Posterior vena cava (tissue), 2 donors: Measurements from ENCODE around the gene HNRNPA3. TPM values are rescaled to one million over a fixed set of nuclear protein-coding genes. Genes with fewer than 3 reads are reported as not detected.
"Not testable (repeated sequence)": the region's sequence is repeated elsewhere in the genome, so short reads cannot be mapped to it uniquely, and the experiment has no call there.

Experiments
- DNase-seq: peaks from one replicate; pipeline ENCODE4 v3.0.0-alpha.2; 2020; ENCODE audit warnings: low spot score
- intact Hi-C, 2 donors: fragments of 100-400 bp; cut with DNase I; formaldehyde crosslinking; loops; one replicate each; pipeline versions ENCODE4 v1.14.1 to v1.14.2; 2022 to 2023
- total RNA-seq, 2 donors: library from RNA; stranded (reverse); fragmentation: NEBNext Ultra II Directional; extraction: Animal tissue kit (Norgen Biotek cat#: 25700); gene quantifications; one replicate each; pipeline ENCODE4 v1.2.1, GENCODE V29; 2021
- donor health status: DM: yes; HTN: yes; CAD: no.
- donor health status: DM: yes; HTN: yes; CAD: no.

Gene HNRNPA3
- total RNA-seq, 2 donors from 2014 or later: 152 to 166 TPM

- no peak for DNase-seq
- intact Hi-C loops: no loop called here
These were observed 28.0 kb upstream of the HNRNPA3 start for GRCh38 chr2:177184606-177185005.

GRCh38 chr2:177186038-177186437 lies 26.6 kb upstream of the HNRNPA3 start:
- intact Hi-C loops, DNase-seq: not testable (repeated sequence)

GRCh38 chr2:177187631-177188312 lies 24.8 kb upstream of the HNRNPA3 start:
- intact Hi-C loops: no loop called here
- DNase-seq: no peak

GRCh38 chr2:177188482-177189469 lies 23.8 kb upstream of the HNRNPA3 start:
- no peak for DNase-seq
- intact Hi-C loops: no loop called here

GRCh38 chr2:177190941-177191340 lies 21.7 kb upstream of the HNRNPA3 start:
- intact Hi-C loops: no loop called here
- DNase-seq: no peak

- intact Hi-C loops: no loop called here
- no peak for DNase-seq
These were observed 19.8 kb upstream of the HNRNPA3 start for GRCh38 chr2:177192788-177193187.

- intact Hi-C loops: no loop called here
- no peak for DNase-seq
These were observed 19.4 kb upstream of the HNRNPA3 start for GRCh38 chr2:177193240-177193639.

GRCh38 chr2:177195194-177195593 lies 17.4 kb upstream of the HNRNPA3 start:
- intact Hi-C loops: no loop called here
- no peak for DNase-seq

GRCh38 chr2:177200419-177200818 lies 12.2 kb upstream of the HNRNPA3 start:
- DNase-seq, intact Hi-C loops: not testable (repeated sequence)

- no peak for DNase-seq
- intact Hi-C loops: no loop called here
These were observed 10.7 kb upstream of the HNRNPA3 start for GRCh38 chr2:177201919-177202346.

GRCh38 chr2:177204417-177204816 lies 8.2 kb upstream of the HNRNPA3 start:
- intact Hi-C loops: no loop called here
- DNase-seq: no peak

- intact Hi-C loops: no loop called here
- DNase-seq: no peak
These were observed 5.5 kb upstream of the HNRNPA3 start for GRCh38 chr2:177207101-177207500.

- no peak for DNase-seq
- intact Hi-C loops: loop anchor here (5.0 to 10.0 kb wide), 2 partner anchors 51 to 54 kb away; partner anchors contain the start of gene NFE2L2 (in 2 of the 2)
These were observed 1.4 kb upstream of the HNRNPA3 start for GRCh38 chr2:177211169-177211568.

- DNase-seq: no peak
- intact Hi-C loops: loop anchor here (5.0 to 10.0 kb wide), 2 partner anchors 51 to 53 kb away; partner anchors contain the start of gene NFE2L2 (in 2 of the 2)
These were observed 953 bp upstream of the HNRNPA3 start for GRCh38 chr2:177211576-177212105.

GRCh38 chr2:177212891-177213856 lies 580 bp downstream of the HNRNPA3 start:
- peak; percentile 98 for DNase-seq
- intact Hi-C loops: loop anchor here (5.0 to 10.0 kb wide), 2 partner anchors 49 to 52 kb away; partner anchors contain the start of gene NFE2L2 (in 2 of the 2)

- intact Hi-C loops: loop anchor here in 1 of 2 donors (10.0 kb wide), 1 partner anchor 47 kb away; the partner anchor contains the start of gene NFE2L2
- no peak for DNase-seq
These were observed 4.8 kb downstream of the HNRNPA3 start for GRCh38 chr2:177217247-177217843.

GRCh38 chr2:177219787-177220186 lies 7.2 kb downstream of the HNRNPA3 start:
- intact Hi-C loops: loop anchor here in 1 of 2 donors (10.0 kb wide), 1 partner anchor 45 kb away; the partner anchor contains the start of gene NFE2L2

GRCh38 chr2:177221534-177221933 lies 8.9 kb downstream of the HNRNPA3 start:
- intact Hi-C loops: no loop called here
- DNase-seq: no peak

More at GRCh38 chr2:177219787-177220186, 7.2 kb downstream of the HNRNPA3 start:
- not testable (repeated sequence) for DNase-seq
